H1 (cell line): ENCODE results near the gene SSUH2. TPM values are rescaled to one million over a fixed set of nuclear protein-coding genes. Genes with fewer than 3 reads are reported as not detected.

ENCODE experiments used
- CTCF ChIA-PET: fragments of 300-600 bp; sonication (Branson Sonifier 250); formaldehyde crosslinking; loops from one replicate; lab custom pipeline; 2021; ENCODE audit not compliant: partially characterized antibody; lab: Charles Lee
- POLR2A ChIA-PET: fragments of 300-600 bp; sonication (Branson Sonifier 250); formaldehyde crosslinking; loops from one replicate; lab custom pipeline; 2021; ENCODE audit warnings: inconsistent platforms; ENCODE audit not compliant: partially characterized antibody; lab: Charles Lee
- DNase-seq, 2 experiments: peaks; one replicate each; pipeline versions ENCODE4 v3.0.0 to v3.0.0-alpha.2; 2010 to 2022; ENCODE audit warnings: low spot score in 2 of 2, low read depth in 1 of 2, mixed read lengths in 1 of 2
- FAIRE-seq: peaks from 2 replicates; lab custom pipeline; 2011; peaks lifted over from hg19 to GRCh38; lab: Jason Lieb, UNC
- H2AFZ ChIP-seq: 2 replicates; pipeline ENCODE4 v1.8.1; 2012; ENCODE audit warnings: low read length, inconsistent platforms
- H2AK5ac ChIP-seq: 2 replicates; pipeline ENCODE4 v1.6.1; 2013; ENCODE audit warnings: low read depth, low read length
- H2BK120ac ChIP-seq: replicated peaks from 2 replicates; pipeline ENCODE3; 2013; ENCODE audit warnings: low read depth, low read length, inconsistent platforms
- H2BK12ac ChIP-seq: 2 replicates; pipeline ENCODE4 v1.6.1; 2013; ENCODE audit warnings: low read depth, low read length
- H2BK15ac ChIP-seq: 2 replicates; pipeline ENCODE4 v1.6.1; 2013; ENCODE audit warnings: low read length
- H2BK20ac ChIP-seq: 2 replicates; pipeline ENCODE4 v1.6.1; 2013; ENCODE audit warnings: low read length
- H2BK5ac ChIP-seq: 2 replicates; pipeline ENCODE4 v1.6.1; 2013; ENCODE audit warnings: low read depth, low read length
- H3K14ac ChIP-seq: 2 replicates; pipeline ENCODE4 v1.6.1; 2013; ENCODE audit warnings: inconsistent platforms; ENCODE audit not compliant: insufficient read length
- H3K18ac ChIP-seq: 2 replicates; pipeline ENCODE4 v1.6.1; 2013; ENCODE audit warnings: low read length; ENCODE audit errors: extremely low read depth
- H3K23ac ChIP-seq: 2 replicates; pipeline ENCODE4 v1.6.1; 2013; ENCODE audit warnings: inconsistent platforms; ENCODE audit not compliant: insufficient read length
- H3K23me2 ChIP-seq: 2 replicates; pipeline ENCODE4 v1.6.1; 2013; ENCODE audit warnings: low read depth, low read length
- H3K27ac ChIP-seq: 2 replicates; pipeline ENCODE4 v1.6.1; 2011; ENCODE audit warnings: low read depth, low read length, inconsistent platforms
- H3K27me3 ChIP-seq, 4 experiments: replicated peaks in 1 of 4; 1 replicate in 1 of 4; 2 replicates in 3 of 4; pipeline versions ENCODE4 v1.6.1 to v1.8.1; 2011 to 2013; ENCODE audit warnings: low read length in 3 of 4, mild to moderate bottlenecking in 3 of 4, inconsistent platforms in 2 of 4, mixed read lengths in 2 of 4, moderate library complexity in 1 of 4; ENCODE audit not compliant: control insufficient read depth in 3 of 4, insufficient read depth in 3 of 4; ENCODE audit errors: extremely low read depth in 1 of 4
- H3K36me3 ChIP-seq, 4 experiments: 2 replicates each; pipeline versions ENCODE4 v1.6.1 to v1.8.1; 2011 to 2013; ENCODE audit warnings: mild to moderate bottlenecking in 4 of 4, low read length in 3 of 4, moderate library complexity in 2 of 4, control low read depth in 1 of 4, inconsistent platforms in 1 of 4; ENCODE audit not compliant: insufficient read depth in 4 of 4, control insufficient read depth in 2 of 4
- H3K4ac ChIP-seq: replicated peaks from 2 replicates; pipeline ENCODE3; 2013; ENCODE audit warnings: low read length, low read depth, mixed read lengths, inconsistent platforms; ENCODE audit not compliant: insufficient read length
- H3K4me1 ChIP-seq, 4 experiments: replicated peaks in 1 of 4; 1 replicate in 1 of 4; 2 replicates in 3 of 4; pipeline versions ENCODE4 v1.6.1 to v1.8.1; 2011 to 2013; ENCODE audit warnings: low read length in 3 of 4, inconsistent platforms in 2 of 4, mixed read lengths in 1 of 4; ENCODE audit not compliant: insufficient read depth in 4 of 4, control insufficient read depth in 3 of 4
- H3K4me2 ChIP-seq, 2 experiments: 2 replicates each; pipeline versions ENCODE4 v1.6.1 to v1.8.1; 2011 to 2013; ENCODE audit warnings: low read depth in 2 of 2, low read length in 2 of 2, control low read depth in 1 of 2, inconsistent platforms in 1 of 2, mild to moderate bottlenecking in 1 of 2; ENCODE audit not compliant: insufficient read depth in 1 of 2
- H3K4me3 ChIP-seq, 4 experiments: fragments of 200-600, 300-600 bp in 1 of 4; sonication (generic), shearing (Covaris generic), sonication (Bioruptor Twin) in 1 of 4; 2 replicates each; pipeline versions ENCODE4 v1.5.1 to v1.8.1; 2011 to 2016; ENCODE audit warnings: low read length in 4 of 4, low read depth in 3 of 4, control low read depth in 2 of 4, inconsistent platforms in 2 of 4, mild to moderate bottlenecking in 2 of 4, mixed read lengths in 1 of 4, moderate library complexity in 1 of 4; ENCODE audit not compliant: insufficient read depth in 2 of 4; ENCODE audit errors: extremely low read depth in 1 of 4
- H3K56ac ChIP-seq: replicated peaks from 2 replicates; pipeline ENCODE3; 2013; ENCODE audit warnings: low read depth, mild to moderate bottlenecking, mixed read lengths, low read length, inconsistent platforms; ENCODE audit not compliant: insufficient read length
- H3K79me1 ChIP-seq: 2 replicates; pipeline ENCODE4 v1.6.1; 2013; ENCODE audit warnings: low read depth, low read length, control low read depth
- H3K79me2 ChIP-seq, 2 experiments: 2 replicates each; pipeline versions ENCODE4 v1.6.1 to v1.8.1; 2012 to 2013; ENCODE audit warnings: low read length in 2 of 2, mild to moderate bottlenecking in 2 of 2, inconsistent platforms in 1 of 2; ENCODE audit not compliant: insufficient read depth in 2 of 2, control insufficient read depth in 1 of 2
- H3K9ac ChIP-seq, 4 experiments: replicated peaks in 1 of 4; 1 replicate in 1 of 4; 2 replicates in 3 of 4; pipeline versions ENCODE4 v1.6.1 to v1.8.1; 2011 to 2013; ENCODE audit warnings: low read depth in 3 of 4, low read length in 3 of 4, control low read depth in 2 of 4, mild to moderate bottlenecking in 2 of 4, moderate library complexity in 2 of 4, inconsistent platforms in 1 of 4; ENCODE audit errors: extremely low read depth in 1 of 4
- H3K9me3 ChIP-seq, 2 experiments: 2 replicates each; pipeline versions ENCODE4 v1.6.1 to v1.8.1; 2012 to 2013; ENCODE audit warnings: mild to moderate bottlenecking in 2 of 2, moderate library complexity in 2 of 2, control low read depth in 1 of 2, inconsistent platforms in 1 of 2, low read depth in 1 of 2, low read length in 1 of 2, mixed read lengths in 1 of 2; ENCODE audit not compliant: insufficient read depth in 2 of 2
- H4K20me1 ChIP-seq, 2 experiments: replicated peaks in 1 of 2; 2 replicates each; pipeline versions ENCODE3 to v1.8.1; 2011 to 2013; ENCODE audit warnings: inconsistent platforms in 2 of 2, low read length in 2 of 2, mild to moderate bottlenecking in 1 of 2; ENCODE audit not compliant: insufficient read depth in 2 of 2, control insufficient read depth in 1 of 2
- H4K5ac ChIP-seq: 2 replicates; pipeline ENCODE4 v1.6.1; 2013; ENCODE audit warnings: low read length, low read depth, mixed read lengths, inconsistent platforms; ENCODE audit not compliant: insufficient read length
- H4K8ac ChIP-seq: 2 replicates; pipeline ENCODE4 v1.8.0; 2013; ENCODE audit warnings: mild to moderate bottlenecking, moderate library complexity, low read length, inconsistent platforms; ENCODE audit not compliant: insufficient read depth; ENCODE audit errors: extremely low read depth
- H4K91ac ChIP-seq: replicated peaks from 2 replicates; pipeline ENCODE3; 2013; ENCODE audit warnings: low read length, mixed read lengths, inconsistent platforms; ENCODE audit not compliant: insufficient read length
- CHD1 ChIP-seq: IDR thresholded peaks from 2 replicates; pipeline ENCODE4 v1.6.1; 2012; ENCODE audit warnings: low read depth, low read length, improper control_type of control experiment
- EZH2 ChIP-seq: fragments of 200-600 bp; sonication (generic); IDR thresholded peaks from 2 replicates; pipeline ENCODE4 v1.7.1; 2012; ENCODE audit warnings: low read depth, mild to moderate bottlenecking, moderate library complexity, low read length, inconsistent platforms; ENCODE audit not compliant: severe bottlenecking
- RAD21 ChIP-seq, 2 experiments: IDR thresholded peaks in 1 of 2; conservative IDR thresholded peaks in 1 of 2; 2 replicates each; pipeline ENCODE4 v1.6.1; 2011; ENCODE audit warnings: low read depth in 2 of 2, low read length in 2 of 2, improper control_type of control experiment in 1 of 2, inconsistent platforms in 1 of 2, mild to moderate bottlenecking in 1 of 2, moderate library complexity in 1 of 2
- SIRT6 ChIP-seq: IDR thresholded peaks from one replicate; pipeline ENCODE4 v1.7.1; 2012; ENCODE audit warnings: low read length, inconsistent platforms
- WGBS, 2 experiments: shearing (Covaris generic) in 1 of 2; methylation state at CpG; one replicate each; pipeline versions ENCODE4 v1.1.6 to v1.1.7; 2013 to 2015; ENCODE audit warnings: low lambda C conversion rate in 2 of 2, mixed read lengths in 2 of 2, inconsistent platforms in 1 of 2, low coverage in 1 of 2, missing lambda C conversion rate in 1 of 2; ENCODE audit not compliant: insufficient replicate concordance in 2 of 2, insufficient coverage in 1 of 2, insufficient read length in 1 of 2; ENCODE audit errors: extremely low coverage in 1 of 2, missing lambda C conversion rate in 1 of 2; 5-methylcytosine and 5-hydroxymethylcytosine counted together
- polyA plus RNA-seq, 7 experiments: library from polyadenylated mRNA; depleted of rRNA in 3 of 7; stranded (reverse) in 5 of 7; unstranded in 2 of 7; fragments of >200 nt in 5 of 7; fragments of 200-250 nt in 2 of 7; gene quantifications; 1 replicate in 5 of 7; 2 replicates in 1 of 7; 4 replicates in 1 of 7; pipeline versions ENCODE4 v1.2.1 to v1.2.3, GENCODE V29; 2011 to 2013; ENCODE audit warnings: missing spikeins in 2 of 7, mixed read lengths in 2 of 7
- total RNA-seq: library from RNA; stranded (reverse); fragmentation: NEBNext Ultra II Directional; extraction: Animal tissue kit (Norgen Biotek cat#: 25700); gene quantifications from 2 replicates; pipeline ENCODE4 v1.2.1, GENCODE V29; 2021
- TF ChIP-seq, protein P1 (sequence below), 3 experiments: IDR thresholded peaks; 1 replicate in 2 of 3; 2 replicates in 1 of 3; pipeline versions ENCODE4 v1.5.1 to v1.6.1; 2011; ENCODE audit warnings: low read length in 3 of 3, mild to moderate bottlenecking in 3 of 3, inconsistent platforms in 2 of 3, low read depth in 1 of 3, moderate library complexity in 1 of 3; ENCODE audit not compliant: insufficient read depth in 1 of 3; ENCODE audit errors: control extremely low read depth in 1 of 3

SSUH2 gene
- total and polyA plus RNA-seq, 2 of the 8 experiments (the other 6 are each of a cell fraction or from before 2014, with no cell fraction given) = 0.62 to 0.69 TPM

- Histone ChIP-seq H3K4me2 (no peak overlapping the region), H3K9ac (no peak overlapping the region), H2AFZ (no peak overlapping the region), H2BK12ac (no peak overlapping the region), H3K23ac (no peak overlapping the region), H4K91ac (no peak overlapping the region), H2BK20ac (no peak overlapping the region), H2BK5ac (no peak overlapping the region), H3K18ac (no peak overlapping the region), H2BK120ac (no peak overlapping the region), H3K36me3 (peaks cover 0 to 2% (median 0%) of the 10 kb centered on the region in 4 experiments; a peak in 1 of 8 replicates), H3K79me1 (no peaks in the 10 kb centered on the region), H3K4me3 (no peak overlapping the region), H2AK5ac (no peak overlapping the region), H3K23me2 (no peaks in the 10 kb centered on the region), H3K4me1 (peaks cover 0 to 3% (median 0%) of the 10 kb centered on the region in 4 experiments; a peak in 1 of 7 replicates), H3K56ac (no peak overlapping the region), H3K4ac (no peak overlapping the region), H3K27me3 (no peaks in the 10 kb centered on the region; a peak in 1 of 7 replicates), H3K79me2 (no peaks in the 10 kb centered on the region), H4K20me1 (no peaks in the 10 kb centered on the region), H4K8ac (no peak overlapping the region), H3K9me3 (peaks cover 0 to 5% of the 10 kb centered on the region in 2 experiments; a peak in 1 of 4 replicates), H2BK15ac (no peak overlapping the region), H3K14ac (no peak overlapping the region), H3K27ac (no peak overlapping the region), H4K5ac (no peak overlapping the region)
- WGBS, 2 experiments = 75% methylated on average over 7 of the region's 7 CpGs; no CpG with 5 or more reads in 1 of the 2 experiments
- DNase-seq (no peak), FAIRE-seq (no peak)
- TF ChIP-seq RAD21 (IDR thresholded peaks at IDR 0.05 in 1 of 2, conservative IDR thresholded peaks at IDR 0.05 in 1 of 2; ENCODE audit: low read depth in 2 of 2, low read length in 2 of 2) (peak; percentile 39 to 49), SIRT6 (no peak), CHD1 (no peak), EZH2 (no peak)
- TF ChIP-seq, protein P1, sequence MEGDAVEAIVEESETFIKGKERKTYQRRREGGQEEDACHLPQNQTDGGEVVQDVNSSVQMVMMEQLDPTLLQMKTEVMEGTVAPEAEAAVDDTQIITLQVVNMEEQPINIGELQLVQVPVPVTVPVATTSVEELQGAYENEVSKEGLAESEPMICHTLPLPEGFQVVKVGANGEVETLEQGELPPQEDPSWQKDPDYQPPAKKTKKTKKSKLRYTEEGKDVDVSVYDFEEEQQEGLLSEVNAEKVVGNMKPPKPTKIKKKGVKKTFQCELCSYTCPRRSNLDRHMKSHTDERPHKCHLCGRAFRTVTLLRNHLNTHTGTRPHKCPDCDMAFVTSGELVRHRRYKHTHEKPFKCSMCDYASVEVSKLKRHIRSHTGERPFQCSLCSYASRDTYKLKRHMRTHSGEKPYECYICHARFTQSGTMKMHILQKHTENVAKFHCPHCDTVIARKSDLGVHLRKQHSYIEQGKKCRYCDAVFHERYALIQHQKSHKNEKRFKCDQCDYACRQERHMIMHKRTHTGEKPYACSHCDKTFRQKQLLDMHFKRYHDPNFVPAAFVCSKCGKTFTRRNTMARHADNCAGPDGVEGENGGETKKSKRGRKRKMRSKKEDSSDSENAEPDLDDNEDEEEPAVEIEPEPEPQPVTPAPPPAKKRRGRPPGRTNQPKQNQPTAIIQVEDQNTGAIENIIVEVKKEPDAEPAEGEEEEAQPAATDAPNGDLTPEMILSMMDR (IDR thresholded peaks at IDR 0.05; ENCODE audit: control extremely low read depth in 1 of 3, insufficient read depth in 1 of 3, low read depth in 1 of 3, low read length in 3 of 3) = peak; percentile 30 to 49 (median 41)
- CTCF ChIA-PET = interaction anchor here (0.6 to 2.7 kb wide), 7 partner anchors 9 to 483 kb away, joined by 3 to 11 read pairs (median 4); partner anchors contain the start of gene SSUH2
- POLR2A ChIA-PET = interaction anchor here (1.2 to 1.3 kb wide), 2 partner anchors 12 to 15 kb away, joined by 3 read pairs; no protein-coding TSS in a partner anchor
Observed at GRCh38 chr3:8635631-8636030, 9.0 kb downstream of the SSUH2 start.
